HG03439 (cell line): ENCODE measurements around the gene SIPA1L3.
"Not testable (repeated sequence)": the region's sequence is repeated elsewhere in the genome, so short reads cannot be mapped to it uniquely, and the experiment has no call there.

Experiments used
- ATAC-seq: cut with Tn5 transposase; IDR thresholded peaks from one replicate; pipeline ENCODE4 v1.9.1; 2021; ENCODE audit warnings: mild to moderate bottlenecking, moderate library complexity; ENCODE audit not compliant: unreplicated experiment

The SIPA1L3 gene

DNA sequence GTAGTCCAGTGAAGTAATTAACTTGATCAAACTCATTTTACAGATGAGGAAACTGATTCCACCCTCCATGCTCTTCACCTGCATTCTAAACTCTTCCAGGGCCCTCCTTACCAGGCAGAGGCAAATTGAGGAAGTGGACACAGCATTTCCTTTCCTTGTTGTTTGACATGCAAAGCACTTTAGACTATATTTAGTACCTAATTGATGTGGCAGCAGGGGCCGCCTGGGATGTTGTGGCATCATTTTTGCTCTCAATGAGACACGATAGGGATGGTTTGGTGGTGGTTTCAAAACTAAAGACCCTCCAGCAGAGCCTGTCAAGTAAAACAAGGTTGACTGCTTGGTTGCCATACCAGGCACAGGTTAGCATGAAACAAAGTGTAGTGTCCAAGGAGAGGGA is 7.9 kb downstream of the SIPA1L3 start:
- no peak for ATAC-seq

DNA sequence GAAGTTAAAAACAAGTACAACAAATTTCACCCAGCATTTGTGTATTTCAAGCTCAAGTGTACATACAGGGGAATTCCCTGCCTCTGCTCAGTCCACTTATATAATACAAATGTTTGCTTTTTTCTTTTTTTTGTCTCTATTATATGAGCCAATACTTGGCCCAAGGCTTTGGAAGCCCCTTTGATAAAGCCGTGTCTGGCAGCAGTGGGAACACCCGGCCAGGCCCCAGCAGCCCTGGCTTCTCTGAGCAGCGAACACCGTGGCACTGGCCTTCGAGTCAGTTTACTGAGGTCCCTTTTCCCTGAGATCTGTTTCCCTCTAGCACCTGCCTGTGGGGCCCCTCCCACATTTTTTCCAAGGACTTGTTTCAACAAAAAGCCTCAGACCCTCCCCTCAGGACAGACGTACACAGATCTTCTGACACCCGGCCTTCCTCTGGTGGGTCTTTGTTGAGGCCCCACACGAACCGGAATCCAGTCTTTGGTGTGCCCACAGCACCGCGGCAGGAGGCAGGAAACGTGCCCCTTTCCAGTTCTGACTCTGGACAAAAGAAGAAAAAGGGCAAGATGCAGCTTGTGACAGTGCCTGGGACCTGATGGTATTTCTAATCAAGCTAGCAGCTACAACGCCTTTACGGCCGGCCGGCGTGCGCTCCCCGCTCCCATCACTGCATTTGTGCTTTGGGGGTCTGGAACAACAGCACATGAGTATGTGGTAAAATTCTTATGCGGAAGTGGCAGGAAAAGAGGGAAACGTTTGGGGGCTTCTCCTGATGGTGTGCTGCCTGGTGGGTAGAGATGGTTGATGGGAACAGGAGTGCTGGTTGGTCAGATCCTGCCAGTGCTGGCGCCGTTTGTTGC is 13.8 kb downstream of the SIPA1L3 start:
- no peak for ATAC-seq

GRCh38 chr19:37924573-37924972 is 17.6 kb downstream of the SIPA1L3 start:
- not testable (repeated sequence) for ATAC-seq

GRCh38 chr19:37925212-37925611 is 18.2 kb downstream of the SIPA1L3 start:
- ATAC-seq, result no peak

- no peak for ATAC-seq
Measured at GRCh38 chr19:37926255-37926654, 19.2 kb downstream of the SIPA1L3 start.

DNA sequence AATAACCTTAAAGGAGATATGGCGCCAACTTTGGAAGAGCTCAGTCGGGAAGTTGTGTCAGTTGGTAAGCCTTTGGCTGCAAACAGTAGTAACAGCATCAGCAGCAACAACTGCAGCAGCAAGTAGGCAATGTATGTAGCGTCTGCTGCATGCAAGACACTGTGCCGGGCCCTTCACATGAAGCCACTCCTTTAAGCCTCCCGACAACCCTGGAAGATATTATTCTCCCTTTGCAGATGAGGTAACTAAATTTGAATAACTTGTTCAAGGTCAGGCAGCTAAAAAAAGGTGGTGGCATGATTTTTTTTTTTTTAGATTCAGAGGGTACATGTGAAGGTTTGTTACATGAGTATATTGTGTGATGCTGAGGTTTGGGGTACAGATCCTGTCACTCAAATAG is 19.7 kb downstream of the SIPA1L3 start:
- ATAC-seq, result no peak

- peak; percentile 54 for ATAC-seq
Measured at GRCh38 chr19:37928527-37929286, 21.7 kb downstream of the SIPA1L3 start.

DNA sequence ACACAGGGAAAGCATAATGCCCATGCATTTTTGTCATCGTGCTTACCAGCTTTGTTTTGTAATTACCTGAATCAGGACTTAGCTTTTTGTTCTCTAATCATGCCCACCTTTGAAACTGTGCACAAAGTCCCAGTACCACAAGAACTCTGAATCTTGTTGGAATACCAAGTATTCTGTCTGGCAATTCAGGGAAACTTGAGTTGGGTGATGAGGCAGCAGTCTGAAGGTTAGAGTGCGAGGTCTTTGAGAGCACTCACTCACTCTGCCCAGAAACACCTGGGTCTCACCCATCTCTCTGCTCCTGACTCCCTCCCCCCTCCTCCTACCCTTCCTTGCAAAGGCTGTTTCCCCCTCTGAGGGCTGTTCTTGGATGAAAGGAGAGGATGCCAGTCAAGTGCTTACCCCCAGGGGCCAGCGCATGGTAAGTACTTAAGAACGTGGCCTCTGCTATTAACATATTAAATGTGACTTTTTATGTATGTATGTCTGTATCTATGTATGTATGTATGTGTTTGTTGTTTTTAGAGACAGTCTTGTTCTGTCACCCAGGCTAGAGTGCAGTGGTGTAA is 22.4 kb downstream of the SIPA1L3 start:
- no peak for ATAC-seq

- no peak for ATAC-seq
Measured at GRCh38 chr19:37930416-37930815, 23.4 kb downstream of the SIPA1L3 start.

DNA sequence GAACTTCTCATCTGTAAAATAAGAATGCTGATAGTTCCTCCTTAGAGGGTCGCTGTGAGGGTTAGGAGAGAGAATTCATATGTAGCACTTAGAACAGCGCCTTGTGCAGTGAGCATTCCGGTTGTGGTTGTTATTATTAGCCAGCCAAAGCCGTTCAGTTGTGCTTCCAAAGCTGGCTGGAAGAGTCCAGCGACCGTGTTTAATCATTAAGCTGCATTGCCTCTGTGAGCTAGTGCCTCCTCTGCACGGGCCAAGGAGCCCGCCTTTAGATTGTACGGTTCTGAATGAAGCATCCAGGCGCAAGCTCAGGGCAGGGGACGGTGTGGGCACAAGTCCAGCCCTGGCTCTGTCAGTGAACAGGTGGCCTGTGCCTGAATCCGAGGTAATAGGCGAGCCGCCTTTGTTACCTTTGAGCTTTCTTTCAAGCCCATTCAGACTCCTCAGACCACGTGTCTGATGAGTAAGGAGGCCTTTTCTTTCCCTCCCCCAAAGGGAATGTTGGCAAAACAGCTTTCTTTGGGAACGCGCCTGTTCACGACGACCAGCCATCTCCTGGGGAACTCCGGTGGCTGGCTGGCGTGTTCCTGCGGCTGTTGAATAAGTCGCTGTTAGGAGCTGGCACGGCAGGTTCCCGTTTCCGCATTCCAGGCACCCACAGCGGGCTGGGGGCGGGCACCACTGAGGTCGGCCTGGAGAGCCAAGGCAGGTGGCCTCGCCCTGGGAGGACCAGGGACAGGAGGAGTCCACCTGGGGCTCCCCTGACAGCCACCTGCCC is 25.1 kb downstream of the SIPA1L3 start:
- ATAC-seq, result no peak

- no peak for ATAC-seq
Measured at GRCh38 chr19:37932985-37933936, 26.3 kb downstream of the SIPA1L3 start.

DNA sequence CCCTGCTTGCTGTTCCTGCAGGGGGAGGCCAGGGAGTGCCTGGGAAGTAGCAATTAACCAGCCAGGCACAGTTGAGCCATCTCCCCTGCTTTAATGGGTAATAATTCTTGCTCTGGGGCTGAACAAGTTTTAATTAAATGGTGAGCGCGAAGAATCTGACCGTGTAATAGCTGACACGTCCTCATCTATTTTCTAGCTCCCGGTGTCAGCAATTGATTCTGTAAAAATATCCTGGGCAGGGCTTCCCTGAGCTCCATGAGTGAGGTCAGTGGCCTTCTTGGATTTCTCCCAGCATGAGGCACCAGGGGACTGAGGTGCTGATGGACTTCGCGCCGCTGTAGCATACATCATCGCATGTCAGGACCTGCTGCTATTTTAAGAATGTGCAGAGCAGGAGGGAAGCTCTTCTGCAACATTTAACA is 26.9 kb downstream of the SIPA1L3 start:
- no peak for ATAC-seq

DNA sequence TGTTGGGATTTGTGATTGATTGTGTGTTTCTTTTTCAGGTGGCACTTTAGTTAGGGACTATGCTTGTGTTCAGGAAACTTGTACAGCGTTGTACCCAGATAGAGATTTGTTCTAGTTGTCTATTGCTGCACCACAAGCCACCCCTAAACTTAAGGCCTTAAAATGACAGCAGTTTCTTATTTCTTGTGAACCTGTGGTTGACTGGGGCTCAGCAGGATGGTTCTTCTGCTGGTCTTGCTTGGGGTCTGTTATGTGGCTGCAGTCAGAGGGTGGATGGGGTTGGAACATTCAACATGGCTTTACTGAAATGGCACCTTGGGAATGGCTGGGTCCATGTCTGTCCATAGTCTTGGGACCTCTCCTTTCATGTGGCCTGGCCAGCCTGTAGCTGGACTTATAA is 28.3 kb downstream of the SIPA1L3 start:
- ATAC-seq, result no peak

GRCh38 chr19:37936166-37936565 is 29.2 kb downstream of the SIPA1L3 start:
- ATAC-seq, result no peak

DNA sequence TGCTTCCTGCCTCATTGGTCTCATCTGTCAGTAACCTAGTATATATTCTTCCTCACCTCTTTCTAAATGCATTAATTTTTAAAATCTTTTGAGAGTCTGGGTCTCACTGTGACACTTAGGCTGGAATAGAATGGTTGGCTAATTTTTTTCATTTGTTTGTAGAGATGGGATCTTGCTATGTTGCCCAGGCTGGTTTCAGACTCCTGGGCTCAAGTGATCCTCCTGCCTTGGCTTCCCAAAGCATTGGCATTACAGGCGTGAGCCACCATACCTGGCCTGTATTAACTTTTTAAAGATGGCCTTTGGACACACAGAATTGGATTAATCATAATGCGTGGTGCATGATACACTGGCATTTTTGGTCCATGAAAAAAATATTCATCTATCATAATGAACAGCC is 29.9 kb downstream of the SIPA1L3 start:
- no peak for ATAC-seq

GRCh38 chr19:37938353-37938752 is 31.3 kb downstream of the SIPA1L3 start:
- no peak for ATAC-seq

DNA sequence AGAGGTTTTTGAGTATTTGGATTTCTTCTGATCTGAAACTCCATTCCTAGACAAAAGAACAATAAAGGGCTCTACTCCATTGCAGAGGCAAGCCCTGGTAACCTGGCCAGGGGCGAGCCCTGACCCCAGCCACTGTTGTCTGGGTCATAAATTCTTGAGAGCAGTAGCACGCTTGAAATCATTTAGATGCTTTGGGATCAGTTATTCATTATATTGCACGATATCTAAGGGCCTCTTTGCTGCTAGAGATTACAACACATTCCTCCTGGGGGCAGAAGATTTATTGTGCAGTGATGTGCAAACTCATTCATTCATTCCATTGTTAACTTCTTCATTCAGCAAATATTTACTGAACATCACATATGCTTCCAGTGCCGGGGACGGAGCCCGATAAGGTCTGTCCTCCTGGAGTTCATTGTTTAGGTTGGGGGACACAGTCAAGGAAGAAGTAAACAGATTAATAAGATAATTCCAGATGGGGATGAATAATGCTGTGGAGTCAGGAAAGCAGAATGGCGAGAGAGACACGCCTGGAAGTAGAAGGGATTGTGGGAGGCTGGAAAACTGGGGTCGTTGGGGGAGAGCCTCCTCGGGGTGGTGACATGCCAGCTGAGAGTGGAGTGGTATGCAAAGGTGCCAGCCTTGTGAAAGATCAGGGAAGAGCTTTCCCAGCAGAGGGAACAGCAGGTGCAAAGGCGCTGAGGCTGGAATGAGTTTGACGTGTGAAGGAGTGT is 34.9 kb downstream of the SIPA1L3 start:
- no peak for ATAC-seq

DNA sequence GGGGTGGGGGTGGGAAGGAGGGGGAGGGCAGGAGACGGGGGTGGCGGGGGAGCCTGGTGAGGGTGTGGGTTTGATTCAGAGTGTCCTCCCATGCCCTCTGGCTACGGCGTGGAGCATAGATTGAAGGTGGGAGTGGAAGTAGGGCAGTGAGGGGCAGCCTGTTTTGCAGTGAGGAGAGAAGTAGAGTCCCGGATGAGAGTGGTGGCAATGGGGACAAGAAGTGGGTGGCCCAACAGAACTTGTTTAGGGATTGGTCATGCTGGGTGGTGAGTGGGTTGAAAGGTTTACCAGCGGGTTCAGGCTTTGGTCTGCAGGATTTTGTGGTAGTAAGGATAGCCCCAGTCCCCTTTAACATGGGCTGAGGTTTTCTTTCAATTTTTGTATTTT is 35.5 kb downstream of the SIPA1L3 start:
- no peak for ATAC-seq

DNA sequence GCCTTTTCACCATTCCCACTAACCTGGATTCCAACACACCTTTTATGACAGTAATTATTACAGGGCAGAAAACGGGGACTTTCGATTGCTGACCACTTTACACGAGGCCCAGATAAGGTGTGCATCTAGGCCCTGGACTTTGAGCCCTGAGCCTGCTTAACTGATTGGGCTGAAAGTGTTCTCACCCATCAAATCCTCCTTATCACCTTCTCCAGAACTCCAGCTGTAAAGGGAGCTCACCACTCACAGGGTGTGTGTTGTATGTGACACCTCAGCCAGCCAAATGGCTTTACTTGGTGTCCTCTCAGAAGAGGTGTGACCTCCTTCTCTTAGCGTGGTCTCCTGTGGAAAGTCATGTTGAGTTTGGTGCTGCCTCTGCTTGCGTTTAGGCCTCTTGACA is 36.5 kb downstream of the SIPA1L3 start:
- no peak for ATAC-seq
